ENCODE results near the gene ASIC2. TPM values are rescaled to one million over a fixed set of nuclear protein-coding genes. Genes with fewer than 3 reads are reported as not detected.

The ASIC2 gene
- total RNA-seq, 1 experiment from 2014 or later = not detected

GRCh38 chr17:33218698-33219601 is 74.1 kb downstream of the ASIC2 start:
- no peaks in the 10 kb centered on the region for H3K79me2 ChIP-seq (ENCODE audit: insufficient read depth, low read length)
- CTCF ChIA-PET = no interaction called here
- DNase-seq (ENCODE audit: low read depth, low spot score) = no peak

GRCh38 chr17:33217891-33218290 is 75.2 kb downstream of the ASIC2 start:
- intact Hi-C loops (cut with micrococcal nuclease) = no loop called here
- RAD21 ChIA-PET (ENCODE audit: low non-redundant PET in 1 of 2, low total read pairs in 2 of 2, uncharacterized antibody in 2 of 2, unreplicated experiment in 2 of 2) = no interaction called here
- H3K9me2 ChIP-seq (ENCODE audit: insufficient read depth) = no peaks in the 10 kb centered on the region
- H3K4me3 ChIP-seq (replicated peaks in 1 of 2; ENCODE audit: low read depth in 1 of 2, low read length in 2 of 2) = no peak overlapping the region
- H3K4me2 ChIP-seq (ENCODE audit: low read length) = no peak overlapping the region
- no peaks in the 10 kb centered on the region for H4K20me1 ChIP-seq (ENCODE audit: insufficient read depth)
- H3K36me3 ChIP-seq (ENCODE audit: control insufficient read depth in 1 of 2, insufficient read depth in 2 of 2, low read length in 2 of 2) = no peaks in the 10 kb centered on the region
- no peak for ATAC-seq
- H3K9ac ChIP-seq (ENCODE audit: low read length) = no peak overlapping the region
- H3K79me2 ChIP-seq (ENCODE audit: insufficient read depth, low read length) = no peaks in the 10 kb centered on the region
- H3K27ac ChIP-seq (ENCODE audit: low read depth, low read length) = no peak overlapping the region
- TF ChIP-seq SRF (IDR thresholded peaks at IDR 0.05; ENCODE audit: low read depth) = no peak
- TF ChIP-seq FOSL1 (IDR thresholded peaks at IDR 0.05; ENCODE audit: low read depth) = no peak
- no peak for TF ChIP-seq MAX (IDR thresholded peaks at IDR 0.05)
- no peak for TF ChIP-seq EGR1 (IDR thresholded peaks at IDR 0.05; ENCODE audit: low read depth)
- no peak for TF ChIP-seq YY1 (IDR thresholded peaks at IDR 0.05; ENCODE audit: extremely low read depth, insufficient replicate concordance, low read depth, low read length)
- TF ChIP-seq POLR2A (IDR thresholded peaks at IDR 0.05; ENCODE audit: borderline replicate concordance, extremely low read depth, insufficient read depth, insufficient read length) = no peak
- no TSS peak for BruUV-seq (replicated peaks)
- no peaks in the 10 kb centered on the region; the same call in 1 of the 2 replicates for H3K27me3 ChIP-seq (ENCODE audit: insufficient read depth, low read length)
- POLR2A ChIA-PET = no interaction called here
- CTCF ChIA-PET = no interaction called here
- no peak overlapping the region for H2AFZ ChIP-seq (ENCODE audit: low read depth, low read length, poor library complexity, severe bottlenecking)
- H3K4me1 ChIP-seq (ENCODE audit: control insufficient read depth in 1 of 2, insufficient read depth in 2 of 2, low read length in 2 of 2) = no peaks in the 10 kb centered on the region
- DNase-seq (ENCODE audit: low read depth, low spot score) = no peak
- H3K9me3 ChIP-seq (ENCODE audit: control insufficient read depth in 1 of 2, insufficient read depth in 1 of 2, low read depth in 1 of 2, low read length in 2 of 2) = no peaks in the 10 kb centered on the region

More at GRCh38 chr17:33218698-33219601, 74.1 kb downstream of the ASIC2 start:
- no peaks in the 10 kb centered on the region for H3K9me2 ChIP-seq (ENCODE audit: insufficient read depth)
- H3K4me3 ChIP-seq (replicated peaks in 1 of 2; ENCODE audit: low read depth in 1 of 2, low read length in 2 of 2) = no peak overlapping the region
- H3K36me3 ChIP-seq (ENCODE audit: control insufficient read depth in 1 of 2, insufficient read depth in 2 of 2, low read length in 2 of 2) = no peaks in the 10 kb centered on the region
- BruUV-seq (replicated peaks) = no TSS peak
- no peaks in the 10 kb centered on the region for H3K9me3 ChIP-seq (ENCODE audit: control insufficient read depth in 1 of 2, insufficient read depth in 1 of 2, low read depth in 1 of 2, low read length in 2 of 2)
- H4K20me1 ChIP-seq (ENCODE audit: insufficient read depth) = no peaks in the 10 kb centered on the region
- H3K4me2 ChIP-seq (ENCODE audit: low read length) = no peak overlapping the region
- H3K4me1 ChIP-seq (ENCODE audit: control insufficient read depth in 1 of 2, insufficient read depth in 2 of 2, low read length in 2 of 2) = no peaks in the 10 kb centered on the region
- no peak for TF ChIP-seq POLR2AphosphoS5 (IDR thresholded peaks at IDR 0.05; ENCODE audit: low read depth, low read length)
- TF ChIP-seq YY1 (IDR thresholded peaks at IDR 0.05; ENCODE audit: extremely low read depth, insufficient replicate concordance, low read depth, low read length) = no peak
- TF ChIP-seq POLR2A (IDR thresholded peaks at IDR 0.05; ENCODE audit: borderline replicate concordance, extremely low read depth, insufficient read depth, insufficient read length) = no peak
- TF ChIP-seq EZH2 (IDR thresholded peaks at IDR 0.05) = no peak
- no peak for TF ChIP-seq FOSL1 (IDR thresholded peaks at IDR 0.05; ENCODE audit: low read depth)
- H3K9ac ChIP-seq (ENCODE audit: low read length) = no peak overlapping the region
- POLR2A ChIA-PET = no interaction called here
- RAD21 ChIA-PET (ENCODE audit: low non-redundant PET in 1 of 2, low total read pairs in 2 of 2, uncharacterized antibody in 2 of 2, unreplicated experiment in 2 of 2) = no interaction called here
- no peak overlapping the region for H3K27ac ChIP-seq (ENCODE audit: low read depth, low read length)
- H2AFZ ChIP-seq (ENCODE audit: low read depth, low read length, poor library complexity, severe bottlenecking) = no peak overlapping the region
- no peak for ATAC-seq
- intact Hi-C loops (cut with micrococcal nuclease) = no loop called here
- H3K27me3 ChIP-seq (ENCODE audit: insufficient read depth, low read length) = no peaks in the 10 kb centered on the region
